IMR-90 (cell line): Measurements from ENCODE around the gene WARS2. TPM values are rescaled to one million over a fixed set of nuclear protein-coding genes. Genes with fewer than 3 reads are reported as not detected.

Experiments
- ATAC-seq: fragments of 200-7000 bp; cut with Tn5 transposase; 2 replicates; pipeline ENCODE4 v1.9.1; 2020; ENCODE audit warnings: low read depth, mild to moderate bottlenecking, moderate library complexity
- BruUV-seq: library from RNA; stranded (reverse); fragments of 400-500 nt; replicated peaks from 2 replicates; lab custom pipeline; 2021; lab: Mats Ljungman, UMichigan
- CTCF ChIA-PET: fragments of 300-600 bp; formaldehyde crosslinking; extraction: SDS; loops from one replicate; lab custom pipeline; 2021; ENCODE audit warnings: antibody characterized with exemption; lab: Yijun Ruan, JAX
- POLR2A ChIA-PET: fragments of 300-600 bp; sonication (Branson Sonifier 250); formaldehyde crosslinking; loops from one replicate; lab custom pipeline; 2022; ENCODE audit warnings: antibody characterized with exemption; ENCODE audit not compliant: unreplicated experiment; lab: Charles Lee
- DNase-seq: peaks from one replicate; pipeline ENCODE4 v3.0.0; 2013
- H2AFZ ChIP-seq: replicated peaks from 2 replicates; pipeline ENCODE3; 2013; ENCODE audit warnings: low read length, mild to moderate bottlenecking; ENCODE audit not compliant: poor library complexity
- H2AK5ac ChIP-seq: 2 replicates; pipeline ENCODE4 v1.6.1; 2013; ENCODE audit warnings: low read depth, low read length, inconsistent platforms
- H2AK9ac ChIP-seq: replicated peaks from 2 replicates; pipeline ENCODE3; 2013; ENCODE audit warnings: mild to moderate bottlenecking, low read depth, low read length, moderate library complexity; ENCODE audit not compliant: poor library complexity
- H2BK120ac ChIP-seq: 2 replicates; pipeline ENCODE4 v1.6.1; 2013; ENCODE audit warnings: low read depth, low read length, inconsistent platforms
- H2BK15ac ChIP-seq: 3 replicates; pipeline ENCODE4 v1.6.1; 2013; ENCODE audit warnings: low read depth, low read length, inconsistent platforms
- H2BK20ac ChIP-seq: 2 replicates; pipeline ENCODE4 v1.6.1; 2013; ENCODE audit warnings: low read depth, mild to moderate bottlenecking, inconsistent platforms, low read length, moderate library complexity
- H2BK5ac ChIP-seq: 2 replicates; pipeline ENCODE4 v1.6.1; 2013; ENCODE audit warnings: mild to moderate bottlenecking, low read depth, low read length, inconsistent platforms; ENCODE audit not compliant: poor library complexity, severe bottlenecking
- H3K14ac ChIP-seq: replicated peaks from 2 replicates; pipeline ENCODE4 v1.6.1; 2013; ENCODE audit warnings: low read depth, low read length, inconsistent platforms
- H3K18ac ChIP-seq: 2 replicates; pipeline ENCODE4 v1.6.1; 2013; ENCODE audit warnings: low read depth, low read length, control low read depth
- H3K23ac ChIP-seq: 2 replicates; pipeline ENCODE4 v1.6.1; 2013; ENCODE audit warnings: low read depth, low read length, inconsistent platforms
- H3K27ac ChIP-seq: 2 replicates; pipeline ENCODE4 v1.5.1; 2013; ENCODE audit warnings: mild to moderate bottlenecking, control low read depth, low read length; ENCODE audit not compliant: insufficient read depth
- H3K27me3 ChIP-seq: 2 replicates; pipeline ENCODE4 v1.6.1; 2013; ENCODE audit warnings: low read length; ENCODE audit not compliant: control insufficient read depth, insufficient read depth
- H3K36me3 ChIP-seq: 2 replicates; pipeline ENCODE4 v1.6.1; 2013; ENCODE audit warnings: low read length, mixed read lengths; ENCODE audit not compliant: control insufficient read depth, insufficient read depth
- H3K4ac ChIP-seq: 2 replicates; pipeline ENCODE4 v1.6.1; 2013; ENCODE audit warnings: low read depth, low read length, inconsistent platforms
- H3K4me1 ChIP-seq: 2 replicates; pipeline ENCODE4 v1.6.1; 2013; ENCODE audit warnings: low read length, mixed read lengths; ENCODE audit not compliant: control insufficient read depth, insufficient read depth
- H3K4me2 ChIP-seq: 2 replicates; pipeline ENCODE4 v1.6.1; 2013; ENCODE audit warnings: low read depth, mild to moderate bottlenecking, control low read depth, low read length, moderate library complexity
- H3K4me3 ChIP-seq: 2 replicates; pipeline ENCODE4 v1.5.1; 2013; ENCODE audit warnings: low read depth, mild to moderate bottlenecking, control low read depth, low read length, moderate library complexity; ENCODE audit not compliant: insufficient read depth
- H3K56ac ChIP-seq: 2 replicates; pipeline ENCODE4 v1.6.1; 2013; ENCODE audit warnings: low read length, inconsistent platforms; ENCODE audit not compliant: insufficient read depth; ENCODE audit errors: extremely low read depth
- H3K79me1 ChIP-seq, 2 experiments: 2 replicates each; pipeline ENCODE4 v1.6.1; 2013; ENCODE audit warnings: low read length in 2 of 2, inconsistent platforms in 1 of 2, low read depth in 1 of 2
- H3K9ac ChIP-seq: 2 replicates; pipeline ENCODE4 v1.6.1; 2013; ENCODE audit warnings: low read depth, low read length, control low read depth
- H3K9me1 ChIP-seq: 2 replicates; pipeline ENCODE4 v1.6.1; 2013; ENCODE audit warnings: low read length, inconsistent platforms; ENCODE audit not compliant: insufficient read depth
- H3K9me3 ChIP-seq: 2 replicates; pipeline ENCODE4 v1.6.1; 2013; ENCODE audit warnings: low read length; ENCODE audit not compliant: control insufficient read depth, insufficient read depth
- H4K20me1 ChIP-seq: 2 replicates; pipeline ENCODE4 v1.6.1; 2013; ENCODE audit warnings: low read length, inconsistent platforms; ENCODE audit not compliant: insufficient read depth
- H4K5ac ChIP-seq: 2 replicates; pipeline ENCODE4 v1.6.1; 2013; ENCODE audit warnings: mild to moderate bottlenecking, low read depth, low read length, control low read depth
- H4K8ac ChIP-seq, 2 experiments: 2 replicates each; pipeline ENCODE4 v1.6.1; 2013; ENCODE audit warnings: low read depth in 2 of 2, low read length in 2 of 2, control low read depth in 1 of 2, inconsistent platforms in 1 of 2
- H4K91ac ChIP-seq: 2 replicates; pipeline ENCODE4 v1.6.1; 2013; ENCODE audit warnings: low read depth, low read length, inconsistent platforms; ENCODE audit not compliant: insufficient read depth
- FOS ChIP-seq: fragments of 150-350 bp; IDR thresholded peaks from 2 replicates; pipeline ENCODE4 v1.6.1; 2016; ENCODE audit warnings: low read depth, low read length
- MAFK ChIP-seq: IDR thresholded peaks from 2 replicates; pipeline ENCODE4 v1.6.1; 2012; ENCODE audit warnings: low read depth, low read length, improper control_type of control experiment
- MXI1 ChIP-seq: IDR thresholded peaks from 2 replicates; pipeline ENCODE4 v1.6.1; 2012; ENCODE audit warnings: low read depth, mild to moderate bottlenecking, low read length, moderate library complexity, borderline replicate concordance
- RAD21 ChIP-seq: IDR thresholded peaks from 2 replicates; pipeline ENCODE4 v1.6.1; 2012; ENCODE audit warnings: low read length, improper control_type of control experiment
- WGBS, 2 experiments: methylation state at CpG; one replicate each; pipeline versions ENCODE4 v1.1.5 to v1.1.7; 2013; ENCODE audit warnings: missing lambda C conversion rate in 2 of 2; ENCODE audit not compliant: insufficient read length in 1 of 2; ENCODE audit errors: extremely low coverage in 2 of 2; 5-methylcytosine and 5-hydroxymethylcytosine counted together
- dilution Hi-C: fragments of 300-500 bp; cut with HindIII; formaldehyde crosslinking; loops from one replicate; pipeline ENCODE4 v1.14.3; 2018; ENCODE audit warnings: low sequenced_read_pairs; ENCODE audit not compliant: unreplicated experiment
- in situ Hi-C: fragments of 300-500 bp; cut with MboI; formaldehyde crosslinking; loops from 3 replicates; pipeline ENCODE4 v1.14.3; 2019; ENCODE audit warnings: low sequenced_read_pairs, inconsistent platforms, mixed read lengths
- intact Hi-C: fragments of 100-400 bp; cut with micrococcal nuclease; formaldehyde crosslinking; loops from 2 replicates; pipeline ENCODE4 v1.10.0; 2022
- polyA plus RNA-seq, 3 experiments: library from polyadenylated mRNA; depleted of rRNA; stranded (reverse); fragments of >200 nt; gene quantifications; 2 replicates each; pipeline ENCODE4 v1.2.3, GENCODE V29; 2012; ENCODE audit warnings: low replicate concordance in 1 of 3
- total RNA-seq: library from RNA; depleted of rRNA; stranded (reverse); fragments of >200 nt; gene quantifications from 2 replicates; pipeline ENCODE4 v1.2.3, GENCODE V29; 2012
- TF ChIP-seq, protein P1 (sequence below): fragments of 150-350 bp; IDR thresholded peaks from 2 replicates; pipeline ENCODE4 v1.6.1; 2017; ENCODE audit warnings: mild to moderate bottlenecking, antibody characterized with exemption, low read length, low read depth

WARS2 gene
- total and polyA plus RNA-seq, 2 of the 4 experiments (the other 2 are of a cell fraction): 5.7 to 20.3 TPM

DNA sequence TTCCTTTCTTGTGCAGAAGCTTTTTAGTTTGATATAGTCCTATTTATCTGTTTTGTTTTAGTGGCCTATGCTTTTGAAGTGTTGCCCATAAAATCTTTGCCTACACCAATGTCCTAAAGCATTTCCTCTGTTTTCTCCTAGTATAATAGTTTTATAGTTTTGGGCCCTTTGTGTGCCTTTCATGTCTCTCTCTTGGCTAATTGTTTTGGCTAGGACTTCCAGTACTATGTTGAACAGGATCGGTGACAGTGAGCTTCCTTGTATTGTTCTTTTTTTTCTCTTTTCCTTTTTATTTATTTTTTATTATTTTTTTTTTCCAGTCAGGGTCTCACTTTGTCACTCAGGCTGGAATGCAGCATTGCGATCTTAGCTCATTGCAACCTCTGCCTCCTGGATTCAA, 47.0 kb upstream of the WARS2 start:
- no peak overlapping the region for H2AK5ac ChIP-seq
- peaks cover 3% of the 10 kb centered on the region; the same call in 1 of the 2 replicates for H3K9me1 ChIP-seq
- no TSS peak for BruUV-seq
- H2BK120ac ChIP-seq: no peak overlapping the region
- H4K5ac ChIP-seq: no peak overlapping the region
- H3K4me2 ChIP-seq: no peak overlapping the region
- no peak overlapping the region for H2BK5ac ChIP-seq
- CTCF ChIA-PET: interaction anchor here (0.7 kb wide), 1 partner anchor 651 kb away, joined by 3 read pairs; no protein-coding TSS in a partner anchor
- no peak overlapping the region for H2AFZ ChIP-seq
- no peak overlapping the region for H3K56ac ChIP-seq
- H3K79me1 ChIP-seq: no peaks in the 10 kb centered on the region
- TF ChIP-seq, protein P1, sequence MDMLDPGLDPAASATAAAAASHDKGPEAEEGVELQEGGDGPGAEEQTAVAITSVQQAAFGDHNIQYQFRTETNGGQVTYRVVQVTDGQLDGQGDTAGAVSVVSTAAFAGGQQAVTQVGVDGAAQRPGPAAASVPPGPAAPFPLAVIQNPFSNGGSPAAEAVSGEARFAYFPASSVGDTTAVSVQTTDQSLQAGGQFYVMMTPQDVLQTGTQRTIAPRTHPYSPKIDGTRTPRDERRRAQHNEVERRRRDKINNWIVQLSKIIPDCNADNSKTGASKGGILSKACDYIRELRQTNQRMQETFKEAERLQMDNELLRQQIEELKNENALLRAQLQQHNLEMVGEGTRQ: no peak
- TF ChIP-seq MXI1 (no peak), MAFK (no peak), RAD21 (no peak), FOS (no peak)
- no peak overlapping the region for H3K23ac ChIP-seq
- H3K18ac ChIP-seq: no peak overlapping the region
- no peak overlapping the region for H4K91ac ChIP-seq
- no peaks in the 10 kb centered on the region for H4K20me1 ChIP-seq
- no peak overlapping the region for H3K14ac ChIP-seq
- no CpG with 5 or more reads among the region's 2 CpGs for WGBS, 2 experiments
- H3K4me1 ChIP-seq: no peaks in the 10 kb centered on the region
- H3K9ac ChIP-seq: no peak overlapping the region
- DNase-seq (no peak), ATAC-seq (no peak)
- H3K27ac ChIP-seq: no peak overlapping the region
- in situ Hi-C loops: no loop called here
- H2BK20ac ChIP-seq: no peak overlapping the region
- no peak overlapping the region for H2BK15ac ChIP-seq
- H4K8ac ChIP-seq: no peak overlapping the region
- no peak overlapping the region for H3K4me3 ChIP-seq
- no peak overlapping the region for H3K4ac ChIP-seq
- dilution Hi-C loops: no loop called here
- no peak overlapping the region for H2AK9ac ChIP-seq
- no peaks in the 10 kb centered on the region for H3K27me3 ChIP-seq
- POLR2A ChIA-PET: no interaction called here
- intact Hi-C loops: no loop called here
- no peaks in the 10 kb centered on the region for H3K36me3 ChIP-seq
- no peaks in the 10 kb centered on the region for H3K9me3 ChIP-seq
